ENCODE measurements around the gene FBXL17.

The FBXL17 gene

GRCh38 chr5:108078882-108079281, 303.0 kb downstream of the FBXL17 start:
- no peak for DNase-seq

GRCh38 chr5:108078345-108078744, 303.6 kb downstream of the FBXL17 start:
- DNase-seq = no peak

- DNase-seq = no peak
Measured at GRCh38 chr5:108074626-108075025, 307.3 kb downstream of the FBXL17 start.

- no peak for DNase-seq
Measured at GRCh38 chr5:108064302-108064701, 317.6 kb downstream of the FBXL17 start.

GRCh38 chr5:108061941-108062340, 320.0 kb downstream of the FBXL17 start:
- DNase-seq = peak; percentile 21

GRCh38 chr5:108060340-108060739, 321.6 kb downstream of the FBXL17 start:
- no peak for DNase-seq

- DNase-seq = no peak
Measured at GRCh38 chr5:108059334-108059733, 322.6 kb downstream of the FBXL17 start.

GRCh38 chr5:108054349-108054748, 327.5 kb downstream of the FBXL17 start:
- DNase-seq = no peak

GRCh38 chr5:108046955-108047670, 334.8 kb downstream of the FBXL17 start:
- no peak for DNase-seq

- DNase-seq = no peak
Measured at GRCh38 chr5:108036482-108036881, 345.4 kb downstream of the FBXL17 start.

- no peak for DNase-seq
Measured at GRCh38 chr5:108028883-108029282, 353.0 kb downstream of the FBXL17 start.

GRCh38 chr5:108028412-108028811, 353.5 kb downstream of the FBXL17 start:
- DNase-seq = peak; percentile 26

- DNase-seq = no peak
Measured at GRCh38 chr5:108025957-108026356, 355.9 kb downstream of the FBXL17 start.

- DNase-seq = no peak
Measured at GRCh38 chr5:108024986-108025385, 356.9 kb downstream of the FBXL17 start.

- DNase-seq = no peak
Measured at GRCh38 chr5:108016101-108016500, 365.8 kb downstream of the FBXL17 start.

- no peak for DNase-seq
Measured at GRCh38 chr5:108006791-108007190, 375.1 kb downstream of the FBXL17 start.

GRCh38 chr5:108003178-108003577, 378.7 kb downstream of the FBXL17 start:
- peak; percentile 32 for DNase-seq

- DNase-seq = no peak
Measured at GRCh38 chr5:108001222-108001621, 380.7 kb downstream of the FBXL17 start.

GRCh38 chr5:107997338-107997980, 384.4 kb downstream of the FBXL17 start:
- peak; percentile 2 for DNase-seq

GRCh38 chr5:107993341-107993740, 388.6 kb downstream of the FBXL17 start:
- no peak for DNase-seq

GRCh38 chr5:107990881-107991810, 390.8 kb downstream of the FBXL17 start:
- no peak for DNase-seq

GRCh38 chr5:107985144-107985543, 396.8 kb downstream of the FBXL17 start:
- no peak for DNase-seq

GRCh38 chr5:107982703-107983425, 399.0 kb downstream of the FBXL17 start:
- DNase-seq = no peak
